GM19468 (cell line): ENCODE results near the gene PPP1R13B.

ENCODE experiments used
- ATAC-seq: cut with Tn5 transposase; IDR thresholded peaks from one replicate; pipeline ENCODE4 v1.9.1; 2021; ENCODE audit warnings: mild to moderate bottlenecking, moderate library complexity, moderate number of reproducible peaks; ENCODE audit not compliant: unreplicated experiment; ENCODE audit errors: extremely low read depth

The PPP1R13B gene

GRCh38 chr14:103734081-103734888 is 113.1 kb downstream of the PPP1R13B start:
- ATAC-seq: no peak

GRCh38 chr14:103733651-103734050 is 113.7 kb downstream of the PPP1R13B start:
- ATAC-seq: no peak

- no peak for ATAC-seq
Observed at GRCh38 chr14:103732868-103733620, 114.3 kb downstream of the PPP1R13B start.

GRCh38 chr14:103731916-103732867 is 115.2 kb downstream of the PPP1R13B start:
- no peak for ATAC-seq

- no peak for ATAC-seq
Observed at GRCh38 chr14:103731481-103731880, 115.9 kb downstream of the PPP1R13B start.

- no peak for ATAC-seq
Observed at GRCh38 chr14:103730490-103731035, 116.8 kb downstream of the PPP1R13B start.

- ATAC-seq: no peak
Observed at GRCh38 chr14:103729496-103730448, 117.6 kb downstream of the PPP1R13B start.

GRCh38 chr14:103728721-103729120 is 118.7 kb downstream of the PPP1R13B start:
- no peak for ATAC-seq

- no peak for ATAC-seq
Observed at GRCh38 chr14:103728141-103728540, 119.2 kb downstream of the PPP1R13B start.

GRCh38 chr14:103727313-103727980 is 119.9 kb downstream of the PPP1R13B start:
- ATAC-seq: no peak

GRCh38 chr14:103726474-103726873 is 120.9 kb downstream of the PPP1R13B start:
- ATAC-seq: no peak

GRCh38 chr14:103725739-103726395 is 121.5 kb downstream of the PPP1R13B start:
- ATAC-seq: no peak

GRCh38 chr14:103725001-103725682 is 122.2 kb downstream of the PPP1R13B start:
- ATAC-seq: no peak

- no peak for ATAC-seq
Observed at GRCh38 chr14:103724116-103724515, 123.3 kb downstream of the PPP1R13B start.

- ATAC-seq: no peak
Observed at GRCh38 chr14:103723748-103724081, 123.7 kb downstream of the PPP1R13B start.

- ATAC-seq: no peak
Observed at GRCh38 chr14:103721334-103722120, 125.8 kb downstream of the PPP1R13B start.

GRCh38 chr14:103719751-103720150 is 127.6 kb downstream of the PPP1R13B start:
- no peak for ATAC-seq
